Activated T-cell treated with anti-CD3 and anti-CD28 coated beads, Interleukin-2, amount 50 U/mL, for 48 hours (primary cell): ENCODE measurements around the gene CLDN20.

Source experiments
- DNase-seq, 2 experiments: peaks; one replicate each; pipeline ENCODE4 v3.0.0-alpha.2; 2020

The CLDN20 gene

DNA sequence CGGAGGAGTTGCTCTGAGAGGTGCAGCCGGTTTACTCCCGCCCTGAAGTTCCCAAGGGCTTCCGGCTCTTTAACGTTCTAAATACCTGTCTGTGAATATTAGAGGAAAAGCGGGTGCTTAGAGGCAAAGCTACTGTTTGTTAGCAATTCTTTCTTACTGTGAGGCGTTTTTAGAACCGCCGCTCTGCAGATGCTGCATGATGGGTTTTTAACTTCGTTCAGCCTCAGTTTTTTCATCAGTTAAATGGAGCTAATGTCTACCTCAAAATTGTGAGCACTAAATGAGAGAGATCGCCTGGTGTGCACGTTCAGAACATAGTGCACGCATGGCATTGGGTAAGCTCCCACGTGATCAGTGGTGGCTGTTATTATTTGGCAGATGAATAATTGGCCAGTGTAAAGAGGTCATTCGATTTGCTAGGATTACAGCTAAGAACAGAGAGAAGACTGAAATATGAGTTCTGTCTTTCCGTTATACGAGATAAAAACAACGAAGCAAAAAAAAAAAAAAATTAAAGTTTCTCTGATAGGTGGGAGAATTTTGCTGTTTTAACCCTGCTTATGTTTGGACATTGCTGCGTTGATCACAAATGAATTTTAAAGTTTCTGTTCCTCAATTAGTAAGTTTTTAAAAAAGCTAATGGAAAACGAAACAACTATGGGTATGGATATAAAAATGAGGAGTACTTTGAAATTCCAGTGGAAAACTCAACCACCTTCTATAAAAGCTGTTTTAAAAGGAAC is 51.1 kb downstream of the CLDN20 start:
- DNase-seq, result no peak

DNA sequence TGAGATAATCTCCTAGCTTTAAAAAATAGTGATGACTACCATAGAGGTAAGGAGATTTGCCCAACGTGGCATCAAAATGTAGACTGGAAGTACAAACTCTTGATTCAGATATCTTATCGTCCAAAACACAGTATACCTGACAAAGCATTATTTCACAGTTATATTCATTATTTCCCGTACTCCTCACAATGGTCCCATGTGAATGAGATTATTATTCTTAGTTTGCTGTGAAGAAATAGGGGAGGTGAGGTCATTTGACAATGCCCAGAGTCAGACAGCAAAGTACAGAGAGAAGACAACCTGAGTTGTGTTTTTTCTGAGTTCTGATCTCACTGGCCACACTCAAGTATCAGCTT is 51.7 kb downstream of the CLDN20 start:
- no peak for DNase-seq

DNA sequence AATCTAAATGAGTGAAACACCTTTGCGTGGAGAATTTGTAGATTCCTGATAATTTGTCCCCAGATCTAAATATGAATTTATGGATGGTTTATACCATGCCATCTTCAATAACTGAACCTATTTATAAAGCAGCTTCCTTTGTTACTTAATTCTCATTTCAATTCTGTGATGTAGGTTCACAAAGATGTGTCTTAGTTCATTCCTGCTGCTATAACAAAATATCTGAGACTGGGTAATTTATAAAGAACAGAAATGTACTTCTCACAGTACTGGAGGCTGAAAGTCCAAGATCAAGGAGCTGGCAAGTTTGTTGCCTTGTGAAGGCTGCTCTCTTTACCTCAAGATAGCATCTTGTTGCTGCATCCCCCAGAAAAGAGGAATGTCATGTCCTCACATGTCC is 52.6 kb downstream of the CLDN20 start:
- no peak for DNase-seq

DNA sequence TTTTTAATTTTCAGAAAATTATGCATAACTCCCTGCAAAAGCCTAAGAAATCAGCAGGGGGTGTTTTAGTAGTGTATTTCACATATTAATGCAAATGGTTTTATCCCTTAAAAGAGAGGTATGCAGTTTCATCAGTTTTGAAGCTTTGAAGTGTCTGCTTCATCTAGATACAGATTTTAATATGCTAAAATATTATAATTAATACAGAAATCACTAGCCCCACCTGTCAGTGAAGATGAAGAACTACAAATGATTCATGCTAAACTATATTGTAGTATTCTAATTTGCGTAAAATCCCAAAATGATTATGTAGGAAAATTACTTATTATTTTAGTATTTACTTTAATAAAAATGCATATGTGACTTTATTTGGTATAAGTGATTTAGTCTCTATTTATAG is 53.4 kb downstream of the CLDN20 start:
- no peak for DNase-seq

DNA sequence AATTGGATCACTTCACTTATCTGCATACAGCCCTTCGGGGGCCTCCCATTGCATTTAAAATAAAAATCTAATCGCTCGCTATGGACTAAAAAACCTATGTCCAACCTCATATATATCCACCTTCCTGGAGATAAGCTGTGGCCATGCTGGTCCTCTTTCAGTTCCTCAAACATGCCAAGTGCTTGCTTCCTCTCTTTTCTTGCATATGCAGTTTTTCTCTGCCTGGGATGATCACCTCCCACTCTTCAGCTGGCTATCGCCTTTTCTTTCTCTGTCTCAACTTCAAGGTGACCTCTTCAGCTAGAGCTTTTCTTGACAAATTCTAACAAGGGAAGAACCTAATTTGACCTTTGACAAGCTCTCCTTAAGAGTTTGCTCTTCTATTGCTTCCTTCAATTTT is 56.1 kb downstream of the CLDN20 start:
- no peak for DNase-seq

DNA sequence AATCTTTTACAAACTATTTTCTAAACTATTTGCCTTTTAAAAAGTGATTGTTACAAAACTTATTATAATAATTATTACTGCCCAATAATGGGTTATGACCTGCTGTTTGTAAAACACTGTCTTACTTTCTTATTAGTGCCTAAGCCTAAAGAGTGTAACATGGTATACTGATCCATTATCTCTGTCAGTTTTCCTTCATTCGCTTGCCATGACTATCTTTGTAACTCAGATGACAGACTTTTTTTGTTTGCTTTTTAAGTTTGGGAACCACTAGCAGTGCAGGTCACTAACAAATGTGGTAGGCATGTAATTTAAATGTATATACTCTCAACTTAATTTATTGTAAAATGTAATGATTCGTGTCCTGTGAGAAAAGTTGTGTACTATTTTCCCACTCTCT is 60.4 kb downstream of the CLDN20 start:
- no peak for DNase-seq

DNA sequence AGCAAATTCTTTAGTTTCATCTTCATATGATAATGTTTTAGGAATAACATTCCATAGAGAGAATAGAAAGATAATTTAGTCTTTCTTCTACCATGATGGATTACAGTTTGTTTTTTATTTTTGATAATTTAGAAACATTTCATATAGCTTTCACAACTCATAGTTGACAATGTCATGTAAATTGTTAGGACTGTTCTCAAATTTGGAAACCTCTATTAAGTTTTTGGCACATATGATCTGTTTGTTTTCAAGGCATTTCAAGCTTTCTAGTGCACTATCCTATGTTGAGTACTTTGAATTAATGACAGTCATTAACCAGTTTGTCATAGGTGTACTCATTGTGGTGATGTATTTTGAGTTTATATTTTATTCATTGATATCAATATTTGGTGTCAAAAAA is 61.2 kb downstream of the CLDN20 start:
- DNase-seq, result no peak

DNA sequence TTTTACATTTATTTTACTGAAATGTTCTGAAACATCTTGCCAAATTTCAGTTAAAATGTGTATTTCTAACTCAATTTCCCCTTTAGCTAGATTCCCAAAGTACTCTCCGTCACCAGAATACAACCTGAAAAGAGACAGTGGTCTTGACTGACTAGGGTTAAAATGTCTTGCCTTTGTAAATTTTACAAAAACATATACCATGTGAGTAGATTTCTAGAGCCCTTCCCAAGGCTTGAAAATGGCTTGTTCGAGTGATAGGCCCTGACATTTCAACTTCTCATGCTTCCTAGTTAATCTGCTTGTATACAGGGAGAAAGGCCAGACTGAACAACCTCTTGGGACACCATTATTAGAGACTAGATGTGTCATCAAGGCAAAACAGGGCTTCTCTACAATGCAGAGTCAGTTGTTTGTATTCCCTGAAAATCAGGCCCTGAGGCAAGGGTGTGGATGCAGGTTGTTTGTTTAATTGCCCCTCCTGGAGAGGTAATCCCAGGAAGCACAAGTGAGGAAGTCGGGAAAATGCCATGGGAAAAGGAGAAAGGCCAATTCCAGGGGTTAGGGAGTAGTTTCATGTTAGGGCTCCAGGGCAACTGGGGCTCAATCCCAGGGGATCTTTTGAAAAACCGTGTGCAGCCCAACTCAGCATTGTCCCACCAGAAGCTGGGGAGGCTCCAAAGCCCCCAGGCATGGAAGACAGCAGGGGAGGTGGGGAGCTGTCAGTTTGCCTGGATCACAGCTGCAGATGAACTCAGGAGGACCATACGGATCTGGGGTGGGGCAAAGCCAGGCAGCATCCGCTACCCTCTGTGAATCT is 62.1 kb downstream of the CLDN20 start:
- DNase-seq, result no peak
